GM18526 (cell line): Measurements from ENCODE around the gene PLD5.

Experiments
- POLR2A ChIP-seq: IDR thresholded peaks from 3 replicates; pipeline ENCODE4 v1.6.1; 2011; ENCODE audit not compliant: insufficient read length; ENCODE audit errors: extremely low read depth

Gene PLD5

GRCh38 chr1:242404296-242404695 lies 120.2 kb downstream of the PLD5 start:
- TF ChIP-seq POLR2A: no peak

DNA sequence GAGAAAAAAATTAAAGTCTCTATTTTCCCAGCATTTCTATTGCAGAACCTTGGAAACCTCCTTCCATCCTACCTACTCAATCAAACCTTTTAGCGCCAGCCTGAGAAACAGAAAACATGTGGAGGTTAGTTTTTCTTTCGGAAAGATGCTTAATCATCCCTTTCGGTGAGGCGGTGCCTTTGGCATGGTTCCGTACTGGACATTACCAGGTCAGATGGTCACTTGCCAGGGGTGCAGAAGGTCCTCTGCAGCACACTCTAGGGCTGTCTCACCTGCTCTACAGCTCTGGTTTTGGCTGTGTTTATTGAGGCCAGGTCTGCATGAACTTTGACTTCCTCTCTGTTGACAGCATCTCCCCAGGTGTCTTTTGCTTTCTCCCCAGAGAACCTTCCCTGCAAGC lies 121.5 kb downstream of the PLD5 start:
- TF ChIP-seq POLR2A: no peak

DNA sequence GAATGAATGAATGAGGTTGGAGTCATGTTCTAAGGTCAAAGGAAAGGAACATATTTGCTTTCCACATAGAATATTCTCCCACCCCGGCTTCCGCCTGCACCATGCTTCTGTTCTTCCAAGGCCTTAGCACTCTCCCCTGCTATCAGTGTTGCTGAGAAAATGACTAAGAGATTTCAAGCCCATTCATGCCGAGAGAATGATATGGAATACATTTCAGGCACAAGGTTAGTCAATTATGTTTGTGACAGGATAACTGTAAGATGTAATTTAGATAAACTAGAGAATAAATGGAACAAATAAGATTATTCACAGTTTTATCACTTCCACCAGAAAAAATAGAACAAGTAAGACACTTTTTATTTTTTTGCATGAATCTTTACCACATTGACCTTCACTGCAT lies 122.6 kb downstream of the PLD5 start:
- no peak for TF ChIP-seq POLR2A

DNA sequence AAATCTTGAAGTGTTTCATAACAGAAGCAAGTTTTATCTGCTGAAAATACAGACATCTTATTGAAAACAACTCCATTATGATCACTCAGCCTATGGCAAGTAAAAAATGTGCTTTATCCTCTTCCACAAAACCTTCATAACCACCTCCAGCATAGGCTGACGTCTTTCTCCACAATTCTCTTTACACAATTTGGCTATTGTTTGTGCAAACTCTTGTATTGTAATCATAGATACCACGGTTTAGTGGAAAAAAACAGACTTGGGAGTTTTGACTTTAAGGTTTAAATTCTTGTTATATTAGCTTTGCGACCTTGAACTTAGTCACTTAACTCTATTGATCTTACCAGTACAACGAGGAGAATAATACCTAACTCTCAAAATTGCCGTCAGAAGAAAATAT lies 126.1 kb downstream of the PLD5 start:
- TF ChIP-seq POLR2A: no peak

- TF ChIP-seq POLR2A: no peak
Measured at GRCh38 chr1:242391896-242392295, 132.6 kb downstream of the PLD5 start.

DNA sequence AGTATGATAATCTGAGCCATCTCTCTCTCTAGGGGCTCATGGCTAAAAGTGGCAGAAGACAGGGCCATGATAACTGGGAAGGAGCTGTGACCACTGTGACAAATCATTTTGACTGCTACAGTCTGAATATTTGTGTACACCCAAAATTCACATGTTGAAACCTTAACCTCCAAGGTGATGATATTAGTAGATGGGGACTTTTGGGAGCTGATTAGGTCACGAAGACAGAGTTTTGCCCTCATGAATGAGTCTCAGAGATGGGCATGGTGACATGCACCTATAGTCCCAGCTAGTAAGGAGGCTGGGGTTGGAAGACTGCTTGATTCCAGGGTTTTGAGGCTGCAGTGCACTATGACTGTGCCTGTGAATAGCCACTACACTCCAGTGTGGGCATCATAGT lies 174.9 kb downstream of the PLD5 start:
- TF ChIP-seq POLR2A: no peak

DNA sequence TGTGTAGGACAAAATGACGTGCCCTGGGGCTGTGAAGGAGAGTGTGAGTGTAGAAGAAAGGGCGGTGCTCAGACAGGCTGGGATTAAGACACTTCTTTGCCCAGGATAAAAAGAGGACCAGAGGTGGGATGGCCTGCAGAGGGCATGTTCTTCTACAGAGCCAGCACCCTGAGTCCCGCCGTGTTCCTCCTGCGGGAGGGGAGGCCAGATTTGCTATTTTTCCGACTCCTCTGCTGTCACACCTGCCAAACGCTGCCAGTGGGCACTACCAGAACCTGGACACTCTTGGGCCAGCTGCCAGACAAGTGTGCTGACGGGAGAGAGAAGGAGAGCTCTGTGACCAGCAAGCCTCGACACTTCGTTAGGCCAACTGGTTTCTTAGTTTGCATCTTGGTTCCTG lies 206.4 kb downstream of the PLD5 start:
- TF ChIP-seq POLR2A: no peak

DNA sequence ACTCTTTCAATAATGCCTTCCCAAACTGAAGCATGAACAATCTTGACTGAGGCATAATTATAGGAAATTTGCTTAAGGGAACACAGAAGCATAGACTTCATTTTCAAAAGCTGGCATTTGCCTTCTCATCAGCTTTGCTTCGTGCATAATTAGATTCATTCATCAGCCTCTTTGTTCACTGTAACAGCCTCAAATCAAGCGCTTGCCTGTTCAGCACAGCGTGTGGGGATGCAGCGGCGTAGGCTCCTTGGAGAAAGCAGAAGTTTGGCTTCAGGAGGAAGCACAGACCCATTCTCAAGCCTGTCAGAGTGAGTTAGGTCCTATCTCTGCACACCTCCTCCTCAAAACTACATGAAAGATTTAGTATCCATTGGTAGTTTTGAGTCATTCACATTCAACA lies 279.2 kb downstream of the PLD5 start:
- no peak for TF ChIP-seq POLR2A

DNA sequence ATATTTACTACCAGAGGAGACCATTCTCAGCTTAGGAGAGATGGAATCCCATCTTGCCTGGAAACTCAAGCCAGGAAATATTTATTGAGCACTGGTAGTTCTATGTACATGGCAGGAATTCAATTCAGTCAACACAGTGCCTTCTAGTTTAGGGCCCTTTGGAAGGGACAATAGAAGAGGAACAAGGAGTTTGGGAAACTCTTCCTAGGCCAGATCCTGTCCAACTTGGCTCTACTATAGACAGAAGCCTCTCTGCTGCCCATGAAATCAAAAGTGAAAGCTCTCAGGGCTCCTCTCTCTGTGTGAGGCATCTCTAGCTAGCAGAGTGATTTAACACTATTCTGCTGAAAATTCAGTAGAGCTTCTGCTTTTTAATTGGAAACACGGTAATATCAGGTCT lies 281.0 kb downstream of the PLD5 start:
- no peak for TF ChIP-seq POLR2A

- TF ChIP-seq POLR2A: no peak
Measured at GRCh38 chr1:242242983-242243382, 281.5 kb downstream of the PLD5 start.

- TF ChIP-seq POLR2A: no peak
Measured at GRCh38 chr1:242241936-242242335, 282.6 kb downstream of the PLD5 start.

- TF ChIP-seq POLR2A: no peak
Measured at GRCh38 chr1:242240691-242241090, 283.8 kb downstream of the PLD5 start.

GRCh38 chr1:242240077-242240476 lies 284.4 kb downstream of the PLD5 start:
- TF ChIP-seq POLR2A: no peak

GRCh38 chr1:242239398-242239797 lies 285.1 kb downstream of the PLD5 start:
- no peak for TF ChIP-seq POLR2A

DNA sequence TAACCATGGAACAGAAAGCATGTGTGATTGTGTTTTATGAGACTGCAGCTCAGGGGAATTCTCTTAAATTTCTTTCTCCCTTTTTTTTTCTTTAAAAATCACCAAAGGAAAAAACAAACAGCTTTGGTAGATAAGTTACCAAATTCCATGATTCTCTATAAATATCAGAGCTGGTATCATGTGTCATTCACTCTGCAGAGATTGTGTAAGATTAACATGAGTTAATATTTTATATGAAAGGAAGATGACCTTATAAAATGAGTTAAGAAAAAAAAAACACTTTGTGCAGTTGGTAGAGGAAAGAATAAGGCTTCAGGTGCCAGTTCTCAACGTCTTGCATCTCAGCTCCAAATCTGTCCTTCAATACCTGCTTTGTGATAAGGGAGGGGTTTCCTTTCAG lies 287.4 kb downstream of the PLD5 start:
- TF ChIP-seq POLR2A: no peak

GRCh38 chr1:242228991-242229390 lies 295.5 kb downstream of the PLD5 start:
- no peak for TF ChIP-seq POLR2A

GRCh38 chr1:242225767-242226573 lies 298.5 kb downstream of the PLD5 start:
- no peak for TF ChIP-seq POLR2A

DNA sequence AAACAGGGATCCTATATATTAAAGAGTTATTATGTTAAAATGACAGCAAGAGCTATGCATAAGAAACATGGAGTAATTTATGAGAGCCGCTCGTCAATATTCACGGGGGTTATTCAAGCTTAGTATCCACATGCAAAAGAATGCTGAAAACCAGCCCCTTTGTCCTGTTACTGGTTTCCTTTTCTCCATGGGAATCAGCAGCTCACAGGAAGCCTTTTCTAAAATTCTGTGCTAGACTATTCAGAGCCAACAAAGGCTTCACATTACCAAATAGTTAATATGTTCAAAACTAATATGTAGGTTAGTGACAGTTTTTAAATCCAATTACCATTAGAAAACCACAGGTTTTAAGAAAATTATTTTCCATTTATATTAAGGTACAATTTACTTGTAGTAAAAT lies 300.0 kb downstream of the PLD5 start:
- TF ChIP-seq POLR2A: no peak

DNA sequence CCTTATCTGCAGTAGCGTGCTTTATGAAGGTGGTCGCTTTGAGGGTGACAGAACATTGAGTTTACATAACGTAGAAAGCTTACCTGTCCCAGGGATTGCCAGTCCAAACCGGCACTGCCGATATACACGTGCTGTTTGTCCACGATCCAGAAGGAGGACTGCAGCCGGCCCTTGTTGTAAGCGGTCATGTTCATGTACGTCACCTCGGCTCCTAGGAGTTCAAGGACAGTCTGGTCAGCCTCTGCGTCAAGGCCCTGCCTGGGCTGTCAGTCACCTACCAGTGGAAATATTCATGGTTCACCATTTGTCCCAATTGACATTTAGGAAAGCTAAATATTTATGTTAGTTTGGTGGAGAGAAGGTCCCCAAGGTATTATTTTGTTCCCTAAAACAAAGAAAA lies 304.6 kb downstream of the PLD5 start:
- no peak for TF ChIP-seq POLR2A
